Vagina (tissue), 2 donors: Measurements from ENCODE around the gene SMARCD2. TPM values are rescaled to one million over a fixed set of nuclear protein-coding genes. Genes with fewer than 3 reads are reported as not detected.

Experiments
- DNase-seq, 2 donors: peaks; one replicate each; pipeline ENCODE4 v3.0.0-alpha.2; 2017; ENCODE audit errors: extremely low spot score in 2 of 2
- H3K27ac ChIP-seq: fragments of 200-600 bp; sonication (generic); one replicate; pipeline ENCODE4 v1.5.1; 2019
- H3K27me3 ChIP-seq: fragments of 200-600 bp; sonication (generic); one replicate; pipeline ENCODE4 v1.5.1; 2019
- H3K36me3 ChIP-seq, 2 donors: fragments of 200-600 bp; sonication (generic); one replicate each; pipeline ENCODE4 v1.5.1; 2017 to 2019
- H3K4me1 ChIP-seq: fragments of 200-600 bp; sonication (generic); one replicate; pipeline ENCODE4 v1.5.1; 2019
- H3K4me3 ChIP-seq, 2 donors: fragments of 200-600 bp; sonication (generic); 1 replicate in 1 of 2; 2 replicates in 1 of 2; pipeline ENCODE4 v1.5.1; 2016 to 2019
- H3K9me3 ChIP-seq: fragments of 200-600 bp; sonication (generic); one replicate; pipeline ENCODE4 v1.5.1; 2019
- CTCF ChIP-seq, 3 experiments: fragments of 450-650 bp in 2 of 3; fragments of 200-600 bp in 1 of 3; sonication (generic) in 1 of 3; IDR thresholded peaks; one replicate each; pipeline ENCODE4 v1.5.1; 2017 to 2019; ENCODE audit warnings: antibody characterized with exemption in 3 of 3, mild to moderate bottlenecking in 2 of 3, moderate library complexity in 2 of 3
- POLR2A ChIP-seq, 2 donors: fragments of 450-650 bp; IDR thresholded peaks; one replicate each; pipeline ENCODE4 v1.6.1; 2017; ENCODE audit warnings: antibody characterized with exemption in 2 of 2, mild to moderate bottlenecking in 2 of 2, moderate library complexity in 2 of 2
- POLR2AphosphoS5 ChIP-seq, 2 donors: sonication (generic); formaldehyde crosslinking; IDR thresholded peaks; one replicate each; pipeline ENCODE4 v1.9.0; 2017; ENCODE audit warnings: antibody characterized with exemption in 2 of 2, mild to moderate bottlenecking in 2 of 2, low read depth in 1 of 2; ENCODE audit not compliant: insufficient read depth in 1 of 2
- intact Hi-C: fragments of 100-400 bp; cut with DNase I; formaldehyde crosslinking; loops from one replicate; pipeline ENCODE4 v1.15.1; 2023
- total RNA-seq: library from RNA; depleted of rRNA; stranded (reverse); fragments of >200 nt; gene quantifications from one replicate; pipeline ENCODE4 v1.2.3, GENCODE V29; 2016

The SMARCD2 gene
- total RNA-seq, 1 donor from 2014 or later: 146 TPM

DNA sequence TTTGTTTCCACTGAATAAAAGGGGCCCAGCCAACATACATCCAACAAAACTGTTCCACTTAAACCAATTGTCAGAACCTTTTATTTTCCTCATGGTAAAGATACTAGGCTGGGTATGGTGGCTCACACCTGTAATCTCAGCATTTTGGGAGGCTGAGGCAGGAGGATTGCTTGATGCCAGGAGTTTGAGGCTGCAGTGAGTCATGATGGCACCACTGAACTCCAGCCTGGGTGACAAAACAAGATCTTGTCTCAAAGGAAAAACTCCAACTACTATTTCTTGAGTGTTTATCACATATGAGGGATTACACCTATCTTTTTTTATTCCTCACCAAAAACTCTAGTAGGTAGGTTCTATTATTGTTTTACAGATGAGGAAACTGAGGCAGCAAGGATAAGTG is 19.9 kb downstream of the SMARCD2 start:
- peaks cover 12% of the 10 kb centered on the region for H3K4me1 ChIP-seq
- no peak overlapping the region for H3K27ac ChIP-seq
- no peak for TF ChIP-seq POLR2AphosphoS5 (IDR thresholded peaks at IDR 0.05; ENCODE audit: insufficient read depth in 1 of 2, low read depth in 1 of 2)
- TF ChIP-seq POLR2A (IDR thresholded peaks at IDR 0.05): no peak
- TF ChIP-seq CTCF (IDR thresholded peaks at IDR 0.05): no peak
- H3K4me3 ChIP-seq: no peak overlapping the region
- H3K27me3 ChIP-seq: no peaks in the 10 kb centered on the region
- intact Hi-C loops: no loop called here
- no peaks in the 10 kb centered on the region for H3K9me3 ChIP-seq
- no peak for DNase-seq
- H3K36me3 ChIP-seq: peaks cover 0 to 71% of the 10 kb centered on the region in 2 donors

DNA sequence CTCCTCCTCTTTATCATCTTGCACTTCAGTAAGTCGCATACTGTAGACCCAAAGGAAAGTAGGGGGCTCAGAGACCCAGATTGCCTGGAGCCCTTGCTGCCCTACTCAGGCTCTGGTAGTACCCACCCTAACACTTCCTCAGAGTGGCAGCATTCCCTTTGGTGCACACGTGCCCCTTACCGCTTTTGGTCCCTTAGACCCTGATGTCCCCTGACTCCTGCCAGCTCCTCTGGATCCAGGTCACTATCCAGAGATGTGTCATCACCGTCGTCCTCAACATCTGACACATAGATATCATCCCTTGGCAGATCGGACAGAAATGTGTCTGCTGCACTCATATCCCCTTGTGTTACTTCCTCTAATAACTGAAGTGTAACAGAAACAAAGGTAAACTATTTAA is 20.7 kb downstream of the SMARCD2 start:
- DNase-seq: no peak
- TF ChIP-seq POLR2AphosphoS5 (IDR thresholded peaks at IDR 0.05; ENCODE audit: insufficient read depth in 1 of 2, low read depth in 1 of 2): no peak
- no peak for TF ChIP-seq POLR2A (IDR thresholded peaks at IDR 0.05)
- TF ChIP-seq CTCF (IDR thresholded peaks at IDR 0.05): no peak
- Histone ChIP-seq H3K27me3 (no peaks in the 10 kb centered on the region), H3K36me3 (peaks cover 0 to 78% of the 10 kb centered on the region in 2 donors), H3K4me1 (peaks cover 12% of the 10 kb centered on the region), H3K4me3 (no peak overlapping the region), H3K27ac (no peak overlapping the region), H3K9me3 (no peaks in the 10 kb centered on the region)
- intact Hi-C loops: no loop called here

DNA sequence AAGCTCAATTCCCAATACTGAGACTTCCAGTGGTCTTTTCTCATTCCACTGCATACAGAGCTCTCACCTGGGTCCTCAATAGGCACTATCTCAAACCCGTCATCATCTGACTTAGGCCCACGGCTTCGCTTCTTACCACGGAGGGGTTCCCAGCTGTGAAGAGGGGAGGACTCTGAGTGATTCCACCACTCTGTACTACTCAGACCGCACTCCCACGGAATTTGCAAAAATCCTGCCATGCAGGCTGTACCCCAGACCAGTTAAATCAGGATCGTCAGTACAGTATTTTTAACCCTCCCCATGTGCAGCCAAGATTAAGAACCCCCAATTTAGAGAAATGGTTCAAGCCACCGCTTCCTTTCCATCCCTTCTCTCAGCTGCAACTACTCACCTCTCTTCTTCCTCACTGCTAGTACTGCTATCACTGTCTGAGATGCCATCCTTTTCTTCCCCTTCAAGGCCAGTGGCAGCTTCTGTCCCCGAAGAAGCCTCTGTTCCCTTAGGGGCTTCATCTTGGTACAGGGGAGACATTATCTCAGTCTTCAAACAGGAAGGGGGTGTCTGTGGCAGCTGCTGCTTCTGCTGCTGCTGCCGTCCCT is 21.4 kb downstream of the SMARCD2 start:
- Histone ChIP-seq H3K27ac (no peak overlapping the region), H3K4me1 (peaks cover 8% of the 10 kb centered on the region), H3K36me3 (peaks cover 0 to 86% of the 10 kb centered on the region in 2 donors), H3K4me3 (no peak overlapping the region), H3K27me3 (no peaks in the 10 kb centered on the region), H3K9me3 (no peaks in the 10 kb centered on the region)
- intact Hi-C loops: no loop called here
- no peak for TF ChIP-seq POLR2AphosphoS5 (IDR thresholded peaks at IDR 0.05; ENCODE audit: insufficient read depth in 1 of 2, low read depth in 1 of 2)
- TF ChIP-seq CTCF (IDR thresholded peaks at IDR 0.05): no peak
- no peak for TF ChIP-seq POLR2A (IDR thresholded peaks at IDR 0.05)
- no peak for DNase-seq

DNA sequence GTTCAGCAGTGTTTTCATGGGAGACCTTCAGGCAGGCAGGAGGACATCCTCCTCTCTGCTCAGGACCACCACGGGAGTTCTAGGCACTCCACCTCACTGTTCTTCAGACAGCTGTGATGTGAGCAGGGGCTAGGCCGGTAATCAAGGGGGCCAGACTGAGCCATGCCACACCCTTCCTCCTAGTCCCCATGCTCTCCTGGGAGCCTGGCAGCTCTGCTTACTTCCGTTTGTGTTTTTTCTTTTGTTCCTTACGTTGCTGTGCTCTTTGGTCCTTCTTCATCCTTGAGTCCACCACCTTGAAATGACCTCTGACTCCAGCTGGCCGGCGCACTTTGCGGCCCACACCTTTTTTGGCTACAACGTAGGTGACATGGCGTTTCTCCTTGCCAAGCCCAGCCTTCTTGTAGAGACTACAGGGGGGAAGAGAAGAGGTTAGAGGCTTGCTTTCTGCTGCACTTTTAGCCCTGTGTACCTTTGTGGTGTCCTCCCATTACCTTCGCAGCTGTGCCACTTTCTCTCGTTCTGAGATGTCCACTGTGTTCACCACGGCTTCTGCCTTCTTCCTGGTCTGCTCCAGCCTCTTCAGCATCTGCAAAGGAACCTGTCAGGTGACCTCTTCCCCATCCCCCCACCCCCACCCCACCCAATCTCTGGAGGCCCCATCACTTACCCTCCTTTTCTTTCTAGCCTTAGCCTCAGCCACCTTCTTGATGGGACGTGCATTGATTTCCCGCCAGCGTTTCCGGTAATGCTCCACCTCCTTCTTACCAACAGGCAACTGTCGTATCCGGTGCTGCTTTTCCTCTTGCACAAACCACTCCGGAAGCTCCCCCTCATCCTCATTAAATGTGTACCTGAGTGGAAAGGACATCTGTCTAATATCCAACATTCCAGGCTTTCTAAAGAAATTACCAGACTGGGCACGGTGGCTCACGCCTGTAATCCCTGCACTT is 22.6 kb downstream of the SMARCD2 start:
- peaks cover 5 to 87% of the 10 kb centered on the region in 2 donors for H3K36me3 ChIP-seq
- intact Hi-C loops: no loop called here

More for the DNA sequence above, 22.6 kb downstream of the SMARCD2 start:
- Histone ChIP-seq H3K27me3 (no peaks in the 10 kb centered on the region), H3K27ac (no peak overlapping the region), H3K9me3 (no peaks in the 10 kb centered on the region), H3K4me1 (no peaks in the 10 kb centered on the region), H3K4me3 (no peak overlapping the region)
- TF ChIP-seq POLR2A (IDR thresholded peaks at IDR 0.05) (no peak), POLR2AphosphoS5 (IDR thresholded peaks at IDR 0.05; ENCODE audit: insufficient read depth in 1 of 2, low read depth in 1 of 2) (no peak), CTCF (IDR thresholded peaks at IDR 0.05) (no peak)
- no peak for DNase-seq
